Forelimb muscle (tissue), 1 donor: ENCODE measurements around the gene CNGA3. TPM values are rescaled to one million over a fixed set of nuclear protein-coding genes. Genes with fewer than 3 reads are reported as not detected.

Experiments
- DNase-seq: peaks from one replicate; pipeline ENCODE4 v3.0.0-alpha.2; 2013; ENCODE audit warnings: low read depth
- polyA plus RNA-seq: library from polyadenylated mRNA; unstranded; fragments of 120-200 nt; gene quantifications from one replicate; pipeline ENCODE4 v1.2.1, GENCODE V29; 2013; ENCODE audit not compliant: insufficient read length

CNGA3 gene
- polyA plus RNA-seq, 1 donor, result 0.66 TPM

- no peak for DNase-seq
These were observed 95.6 kb downstream of the CNGA3 start for GRCh38 chr2:98441706-98442450.

- no peak for DNase-seq
These were observed 96.2 kb downstream of the CNGA3 start for GRCh38 chr2:98442488-98442887.

- DNase-seq, result no peak
These were observed 98.3 kb downstream of the CNGA3 start, which contains the start of gene INPP4A for GRCh38 chr2:98444436-98445176. Gene INPP4A (plus strand): TSS chr2:98444858. CDS start chr2:98520049, 75,191 bp downstream.

GRCh38 chr2:98445177-98445682 is 99.0 kb downstream of the CNGA3 start:
- DNase-seq, result no peak

GRCh38 chr2:98445683-98446581 is 99.7 kb downstream of the CNGA3 start:
- no peak for DNase-seq

- DNase-seq, result no peak
These were observed 100.6 kb downstream of the CNGA3 start for GRCh38 chr2:98446850-98447249.

Other genes with a start within 250 kb of the CNGA3 start
- 11.1 TPM for gene INPP4A, start 98.4 kb downstream of the CNGA3 start, polyA plus RNA-seq